ENCODE measurements around the gene CACHD1.
A peak's percentile ranks its signal among the peaks of the same experiment; 100 is the strongest.

CACHD1 gene

GRCh38 chr1:64469977-64470664 is at the start of gene CACHD1:
TSS of gene CACHD1 (plus strand) at chr1:64470129. CDS start at chr1:64470745, 616 bp downstream.
- DNase-seq: peak; percentile 90

- DNase-seq: no peak
Measured at GRCh38 chr1:64421377-64421776, 48.6 kb upstream of the CACHD1 start.

- DNase-seq: no peak
Measured at GRCh38 chr1:64423526-64423925, 46.4 kb upstream of the CACHD1 start.

- no peak for DNase-seq
Measured at GRCh38 chr1:64424412-64424811, 45.5 kb upstream of the CACHD1 start.

- DNase-seq: no peak
Measured at GRCh38 chr1:64425521-64425920, 44.4 kb upstream of the CACHD1 start.

- DNase-seq: no peak
Measured at GRCh38 chr1:64426681-64427080, 43.2 kb upstream of the CACHD1 start.

- no peak for DNase-seq
Measured at GRCh38 chr1:64427879-64428278, 42.0 kb upstream of the CACHD1 start.

- no peak for DNase-seq
Measured at GRCh38 chr1:64433308-64433707, 36.6 kb upstream of the CACHD1 start.

- DNase-seq: no peak
Measured at GRCh38 chr1:64433747-64434146, 36.2 kb upstream of the CACHD1 start.

GRCh38 chr1:64435000-64435399 is 34.9 kb upstream of the CACHD1 start:
- DNase-seq: no peak

- no peak for DNase-seq
Measured at GRCh38 chr1:64437453-64437852, 32.5 kb upstream of the CACHD1 start.

- no peak for DNase-seq
Measured at GRCh38 chr1:64440183-64440826, 29.6 kb upstream of the CACHD1 start.

GRCh38 chr1:64451440-64451839 is 18.5 kb upstream of the CACHD1 start:
- no peak for DNase-seq

- no peak for DNase-seq
Measured at GRCh38 chr1:64453688-64454087, 16.2 kb upstream of the CACHD1 start.

GRCh38 chr1:64458915-64459314 is 11.0 kb upstream of the CACHD1 start:
- DNase-seq: no peak

- DNase-seq: no peak
Measured at GRCh38 chr1:64459743-64460142, 10.2 kb upstream of the CACHD1 start.

- DNase-seq: no peak
Measured at GRCh38 chr1:64466033-64466432, 3.9 kb upstream of the CACHD1 start.

- DNase-seq: no peak
Measured at GRCh38 chr1:64469116-64469976, 583 bp upstream of the CACHD1 start.

GRCh38 chr1:64470665-64471217 is 812 bp downstream of the CACHD1 start:
- DNase-seq: peak; percentile 77

- DNase-seq: peak; percentile 67
Measured at GRCh38 chr1:64471218-64472039, 1.5 kb downstream of the CACHD1 start.

GRCh38 chr1:64472040-64472376 is 2.1 kb downstream of the CACHD1 start:
- DNase-seq: no peak

- DNase-seq: no peak
Measured at GRCh38 chr1:64472805-64473204, 2.9 kb downstream of the CACHD1 start.

GRCh38 chr1:64473367-64473766 is 3.4 kb downstream of the CACHD1 start:
- no peak for DNase-seq

Data from islet precursor cell (in vitro differentiated cells).